Measurements from ENCODE around the gene CTNNBL1.

- TF ChIP-seq CTCF (IDR thresholded peaks at IDR 0.05; ENCODE audit: insufficient read depth, low read length) (no peak), POLR2AphosphoS5 (IDR thresholded peaks at IDR 0.05; ENCODE audit: low read depth) (no peak), REST (IDR thresholded peaks at IDR 0.05; ENCODE audit: insufficient replicate concordance, low read depth) (no peak)
These were observed 51.7 kb downstream of the CTNNBL1 start for GRCh38 chr20:37745553-37745952.
